Kidney (tissue), 14 donors: ENCODE measurements around the gene XPO6. TPM values are rescaled to one million over a fixed set of nuclear protein-coding genes. Genes with fewer than 3 reads are reported as not detected.
"Not testable (repeated sequence)": the region's sequence is repeated elsewhere in the genome, so short reads cannot be mapped to it uniquely, and the experiment has no call there.

Experiments used
- DNase-seq, 5 donors: peaks; one replicate each; pipeline ENCODE4 v3.0.0-alpha.2; 2013 to 2020
- FAIRE-seq: peaks from 2 replicates; lab custom pipeline; 2012; peaks lifted over from hg19 to GRCh38; lab: Jason Lieb, UNC
- H3K27ac ChIP-seq, 2 donors: one replicate each; pipeline ENCODE4 v1.7.0; 2013; ENCODE audit warnings: low read depth in 2 of 2, low read length in 2 of 2, inconsistent platforms in 1 of 2
- H3K27me3 ChIP-seq: one replicate; pipeline ENCODE4 v1.7.1; 2013; ENCODE audit warnings: low read length, inconsistent platforms; ENCODE audit not compliant: control insufficient read depth, insufficient read depth
- H3K36me3 ChIP-seq, 3 donors: one replicate each; pipeline versions ENCODE4 v1.7.0 to v1.7.1; 2013; ENCODE audit warnings: low read length in 3 of 3, control low read depth in 1 of 3, inconsistent platforms in 1 of 3; ENCODE audit not compliant: insufficient read depth in 3 of 3, control insufficient read depth in 2 of 3
- H3K4me1 ChIP-seq, 3 donors: one replicate each; pipeline versions ENCODE4 v1.7.0 to v1.7.1; 2013; ENCODE audit warnings: low read length in 3 of 3, inconsistent platforms in 1 of 3, low read depth in 1 of 3; ENCODE audit not compliant: control insufficient read depth in 2 of 3, insufficient read depth in 2 of 3
- H3K4me3 ChIP-seq, 3 donors: one replicate each; pipeline versions ENCODE4 v1.7.0 to v1.8.1; 2013; ENCODE audit warnings: low read length in 3 of 3, control low read depth in 1 of 3, inconsistent platforms in 1 of 3
- H3K9ac ChIP-seq, 3 donors: one replicate each; pipeline versions ENCODE4 v1.7.0 to v1.7.1; 2013; ENCODE audit warnings: low read length in 3 of 3, control low read depth in 1 of 3, inconsistent platforms in 1 of 3
- H3K9me3 ChIP-seq, 3 donors: one replicate each; pipeline versions ENCODE4 v1.7.0 to v1.7.1; 2013; ENCODE audit warnings: low read length in 3 of 3, control low read depth in 1 of 3, inconsistent platforms in 1 of 3; ENCODE audit not compliant: control insufficient read depth in 2 of 3, insufficient read depth in 1 of 3
- intact Hi-C: fragments of 100-400 bp; cut with DNase I; formaldehyde crosslinking; loops from one replicate; pipeline ENCODE4 v1.11.1; 2022
- polyA plus RNA-seq: library from polyadenylated mRNA; stranded (reverse); fragments of 350-450 nt; fragmentation: Illumina TruSeq; extraction: RNeasy Lipid Tissue Mini Kit (QIAGEN cat#74804); gene quantifications from one replicate; pipeline ENCODE4 v1.2.3, GENCODE V29; 2014; ENCODE audit warnings: low read depth, low replicate concordance; ENCODE audit not compliant: insufficient read depth
- total RNA-seq: library from RNA; stranded (reverse); fragmentation: NEBNext Ultra II Directional; extraction: Animal tissue kit (Norgen Biotek cat#: 25700); gene quantifications from one replicate; pipeline ENCODE4 v1.2.1, GENCODE V29; 2021
- TF ChIP-seq, protein P1 (sequence below): IDR thresholded peaks from 3 replicates; pipeline ENCODE4 v1.5.1; 2012; ENCODE audit warnings: mild to moderate bottlenecking, moderate library complexity, borderline replicate concordance; ENCODE audit not compliant: insufficient read depth; ENCODE audit errors: extremely low read depth
- donor health status: control.
- donor health status: control.
- donor health status: control.
- donor health status: control.
- donor health status: control.
- donor health status: DM: yes; HTN: yes; CAD: no.
- donor health status: Normal renal cell carcinoma (clear cell type).

Gene XPO6
- total and polyA plus RNA-seq, 2 donors from 2014 or later = 57.2 to 98.8 TPM

- no peaks in the 10 kb centered on the region for H3K4me1 ChIP-seq
- H3K9ac ChIP-seq = no peak overlapping the region
- no peaks in the 10 kb centered on the region for H3K9me3 ChIP-seq
- H3K27ac ChIP-seq = no peak overlapping the region
- FAIRE-seq (no peak), DNase-seq (no peak)
- no peak overlapping the region for H3K4me3 ChIP-seq
- intact Hi-C loops = no loop called here
- H3K27me3 ChIP-seq = no peaks in the 10 kb centered on the region
- H3K36me3 ChIP-seq = peaks cover 4 to 44% (median 23%) of the 10 kb centered on the region in 3 donors
- TF ChIP-seq, protein P1, sequence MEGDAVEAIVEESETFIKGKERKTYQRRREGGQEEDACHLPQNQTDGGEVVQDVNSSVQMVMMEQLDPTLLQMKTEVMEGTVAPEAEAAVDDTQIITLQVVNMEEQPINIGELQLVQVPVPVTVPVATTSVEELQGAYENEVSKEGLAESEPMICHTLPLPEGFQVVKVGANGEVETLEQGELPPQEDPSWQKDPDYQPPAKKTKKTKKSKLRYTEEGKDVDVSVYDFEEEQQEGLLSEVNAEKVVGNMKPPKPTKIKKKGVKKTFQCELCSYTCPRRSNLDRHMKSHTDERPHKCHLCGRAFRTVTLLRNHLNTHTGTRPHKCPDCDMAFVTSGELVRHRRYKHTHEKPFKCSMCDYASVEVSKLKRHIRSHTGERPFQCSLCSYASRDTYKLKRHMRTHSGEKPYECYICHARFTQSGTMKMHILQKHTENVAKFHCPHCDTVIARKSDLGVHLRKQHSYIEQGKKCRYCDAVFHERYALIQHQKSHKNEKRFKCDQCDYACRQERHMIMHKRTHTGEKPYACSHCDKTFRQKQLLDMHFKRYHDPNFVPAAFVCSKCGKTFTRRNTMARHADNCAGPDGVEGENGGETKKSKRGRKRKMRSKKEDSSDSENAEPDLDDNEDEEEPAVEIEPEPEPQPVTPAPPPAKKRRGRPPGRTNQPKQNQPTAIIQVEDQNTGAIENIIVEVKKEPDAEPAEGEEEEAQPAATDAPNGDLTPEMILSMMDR = no peak
Observed at GRCh38 chr16:28121527-28121926, 90.2 kb downstream of the XPO6 start.

GRCh38 chr16:28120754-28121153 lies 91.0 kb downstream of the XPO6 start:
- intact Hi-C loops = no loop called here
- DNase-seq (no peak), FAIRE-seq (no peak)
- Histone ChIP-seq H3K9ac (no peak overlapping the region), H3K9me3 (no peaks in the 10 kb centered on the region), H3K36me3 (peaks cover 4 to 47% (median 17%) of the 10 kb centered on the region in 3 donors), H3K27ac (no peak overlapping the region), H3K4me3 (no peak overlapping the region), H3K4me1 (no peaks in the 10 kb centered on the region), H3K27me3 (no peaks in the 10 kb centered on the region)
- TF ChIP-seq, protein P1 = no peak

DNA sequence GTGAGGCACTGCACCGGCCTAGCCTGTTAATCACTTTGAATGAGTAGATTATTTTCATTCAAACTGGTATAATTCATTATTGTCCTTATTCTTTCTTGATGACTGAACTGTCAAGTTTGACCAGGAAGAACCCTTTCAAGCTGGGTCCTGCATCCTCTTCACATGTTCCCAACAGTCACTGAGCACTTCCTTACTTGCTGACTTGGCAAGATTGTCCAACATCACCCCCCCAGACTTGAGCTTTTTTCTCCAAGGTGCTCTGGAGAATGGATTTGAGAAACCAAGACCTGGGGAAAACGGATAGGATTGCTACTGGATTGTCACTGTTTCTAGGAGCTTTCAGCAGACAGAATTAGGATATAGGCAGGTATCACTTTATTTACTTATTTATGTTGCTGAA lies 93.1 kb downstream of the XPO6 start:
- Histone ChIP-seq H3K27me3 (no peaks in the 10 kb centered on the region), H3K36me3 (peaks cover 2 to 34% (median 15%) of the 10 kb centered on the region in 3 donors), H3K4me3 (no peak overlapping the region), H3K27ac (no peak overlapping the region), H3K9ac (no peak overlapping the region), H3K9me3 (no peaks in the 10 kb centered on the region), H3K4me1 (no peaks in the 10 kb centered on the region)
- TF ChIP-seq, protein P1 = no peak
- no peak for DNase-seq
- intact Hi-C loops = no loop called here
- no peak for FAIRE-seq

DNA sequence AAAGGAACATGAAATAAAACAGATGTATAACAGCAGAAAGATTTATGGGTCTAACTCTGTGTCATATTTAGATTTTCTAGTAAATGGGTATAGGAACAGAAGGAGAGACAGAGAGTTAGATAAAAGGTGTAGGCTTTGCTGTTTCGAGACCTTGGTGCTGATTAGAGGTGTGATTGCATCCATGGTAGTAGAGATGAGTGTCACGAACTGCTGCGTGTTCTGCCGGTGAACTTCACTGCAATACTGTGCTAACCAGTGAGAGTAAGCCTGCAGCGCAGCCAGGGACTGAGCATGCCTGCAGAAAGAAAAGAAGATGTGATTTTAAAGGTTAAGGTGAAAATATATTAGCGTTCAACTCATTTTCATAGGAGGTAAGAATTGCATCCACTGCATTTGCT lies 94.6 kb downstream of the XPO6 start:
- FAIRE-seq (no peak), DNase-seq (no peak)
- intact Hi-C loops = no loop called here
- Histone ChIP-seq H3K27ac (no peak overlapping the region), H3K36me3 (peaks cover 5 to 35% (median 19%) of the 10 kb centered on the region in 3 donors), H3K4me1 (no peaks in the 10 kb centered on the region), H3K27me3 (no peaks in the 10 kb centered on the region), H3K9ac (no peak overlapping the region), H3K9me3 (no peaks in the 10 kb centered on the region), H3K4me3 (no peak overlapping the region)
- TF ChIP-seq, protein P1 = no peak

DNA sequence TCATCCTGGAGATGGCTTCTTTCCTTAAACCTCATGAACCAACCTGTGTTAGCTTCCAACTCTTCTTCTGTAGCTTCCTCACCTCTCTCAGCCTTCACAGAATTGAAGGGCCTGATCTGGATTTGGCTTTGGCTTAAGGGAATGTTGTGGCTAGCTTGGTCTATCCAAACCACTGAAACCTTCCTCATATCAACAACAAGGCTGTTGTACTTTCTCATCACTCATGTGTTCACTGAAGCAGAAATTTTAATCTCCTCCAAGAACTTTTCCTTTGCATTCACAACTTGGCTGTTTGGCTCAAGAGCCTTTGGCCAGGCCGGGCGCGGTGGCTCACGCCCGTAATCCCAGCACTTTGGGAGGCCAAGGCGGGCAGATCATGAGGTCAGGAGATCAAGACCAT lies 95.9 kb downstream of the XPO6 start:
- intact Hi-C loops, DNase-seq, FAIRE-seq, H3K27ac ChIP-seq, H3K4me1 ChIP-seq, H3K9ac ChIP-seq, H3K9me3 ChIP-seq, H3K4me3 ChIP-seq, H3K27me3 ChIP-seq: not testable (repeated sequence)
- peaks cover 5 to 27% (median 24%) of the 10 kb centered on the region in 3 donors for H3K36me3 ChIP-seq
